HL-60 (cell line): ENCODE results near the gene UBAC2.

Experiments
- DNase-seq, 2 experiments: peaks; one replicate each; pipeline ENCODE4 v3.0.0-alpha.2; 2010 to 2020; ENCODE audit warnings: low read depth in 1 of 2, low spot score in 1 of 2
- H3K27ac ChIP-seq: fragments of 250-450 bp; sonication (Bioruptor Pico); replicated peaks from 2 replicates; pipeline ENCODE4 v1.5.1; 2020; ENCODE audit warnings: mild to moderate bottlenecking, moderate library complexity
- H3K27me3 ChIP-seq: fragments of 250-450 bp; sonication (Bioruptor Pico); 2 replicates; pipeline ENCODE4 v1.5.1; 2021; ENCODE audit warnings: mild to moderate bottlenecking, moderate library complexity; ENCODE audit not compliant: insufficient read depth, poor library complexity, severe bottlenecking
- H3K4me3 ChIP-seq: replicated peaks from 2 replicates; pipeline ENCODE4 v1.5.1; 2011; ENCODE audit warnings: mild to moderate bottlenecking, control low read depth, low read length; ENCODE audit not compliant: insufficient read depth
- CTCF ChIP-seq: IDR thresholded peaks from one replicate; pipeline ENCODE4 v1.5.1; 2011; ENCODE audit warnings: low read length, control low read depth, inconsistent platforms; ENCODE audit not compliant: insufficient read depth
- GABPA ChIP-seq: IDR thresholded peaks from 2 replicates; pipeline ENCODE4 v1.6.1; 2012; ENCODE audit warnings: low read depth
- POLR2AphosphoS5 ChIP-seq: IDR thresholded peaks from 2 replicates; pipeline ENCODE4 v1.6.1; 2012; ENCODE audit warnings: low read depth
- REST ChIP-seq: IDR thresholded peaks from 2 replicates; pipeline ENCODE4 v1.6.1; 2012; ENCODE audit warnings: low read depth; ENCODE audit not compliant: insufficient replicate concordance
- SPI1 ChIP-seq: IDR thresholded peaks from 2 replicates; pipeline ENCODE4 v1.6.1; 2012; ENCODE audit warnings: low read depth, mild to moderate bottlenecking, borderline replicate concordance

UBAC2 gene

GRCh38 chr13:99159331-99160061 is 41.2 kb upstream of the UBAC2 start:
- H3K4me3 ChIP-seq = no peak overlapping the region
- no peak for DNase-seq
- H3K27me3 ChIP-seq = peaks cover 27% of the 10 kb centered on the region
- TF ChIP-seq CTCF = no peak
- TF ChIP-seq REST = no peak
- TF ChIP-seq POLR2AphosphoS5 = no peak
- TF ChIP-seq GABPA = no peak
- no peak for TF ChIP-seq SPI1
- no peak overlapping the region for H3K27ac ChIP-seq

GRCh38 chr13:99160415-99160814 is 40.2 kb upstream of the UBAC2 start:
- TF ChIP-seq REST (no peak), POLR2AphosphoS5 (no peak), SPI1 (no peak), GABPA (no peak), CTCF (no peak)
- H3K27ac ChIP-seq = no peak overlapping the region
- no peak overlapping the region for H3K4me3 ChIP-seq
- no peak for DNase-seq
- peaks cover 25% of the 10 kb centered on the region for H3K27me3 ChIP-seq

GRCh38 chr13:99161512-99161911 is 39.1 kb upstream of the UBAC2 start:
- H3K27me3 ChIP-seq = peaks cover 25% of the 10 kb centered on the region
- TF ChIP-seq SPI1 (no peak), GABPA (no peak), CTCF (no peak), POLR2AphosphoS5 (no peak), REST (no peak)
- no peak overlapping the region for H3K4me3 ChIP-seq
- no peak for DNase-seq
- H3K27ac ChIP-seq = no peak overlapping the region
